ENCODE data around the gene GDPD3.
A peak's percentile ranks its signal among the peaks of the same experiment; 100 is the strongest.
"Not testable (repeated sequence)": the region's sequence is repeated elsewhere in the genome, so short reads cannot be mapped to it uniquely, and the experiment has no call there.

Gene GDPD3

GRCh38 chr16:30124985-30125379 lies 11.6 kb upstream of the GDPD3 start:
- Histone ChIP-seq H3K36me3 (peaks cover 10% of the 10 kb centered on the region), H3K9ac (no peak overlapping the region), H4K20me1 (no peaks in the 10 kb centered on the region), H3K4me2 (no peak overlapping the region), H3K27ac (no peak overlapping the region), H3K4me3 (no peak overlapping the region), H3K4me1 (peaks cover 41% of the 10 kb centered on the region), H3K27me3 (no peaks in the 10 kb centered on the region), H3K9me3 (0 out of 2 replicates have a peak, but pooled peaks cover under 1% of the 10 kb centered on the region)
- no peak for TF ChIP-seq Cebpa-rat (IDR thresholded peaks at IDR 0.05)

- Histone ChIP-seq H3K4me3 (peak overlapping the region; percentile 79), H4K20me1 (no peaks in the 10 kb centered on the region), H3K4me1 (peaks cover 51% of the 10 kb centered on the region), H3K27me3 (no peaks in the 10 kb centered on the region), H3K9me3 (no peaks in the 10 kb centered on the region), H3K9ac (peak overlapping the region; percentile 82), H3K27ac (peak overlapping the region; percentile 78), H3K4me2 (peak overlapping the region; percentile 98), H3K36me3 (peaks cover 33% of the 10 kb centered on the region)
- no peak for TF ChIP-seq Cebpa-rat (IDR thresholded peaks at IDR 0.05)
Measured at GRCh38 chr16:30122604-30123160, 9.3 kb upstream of the GDPD3 start.

DNA sequence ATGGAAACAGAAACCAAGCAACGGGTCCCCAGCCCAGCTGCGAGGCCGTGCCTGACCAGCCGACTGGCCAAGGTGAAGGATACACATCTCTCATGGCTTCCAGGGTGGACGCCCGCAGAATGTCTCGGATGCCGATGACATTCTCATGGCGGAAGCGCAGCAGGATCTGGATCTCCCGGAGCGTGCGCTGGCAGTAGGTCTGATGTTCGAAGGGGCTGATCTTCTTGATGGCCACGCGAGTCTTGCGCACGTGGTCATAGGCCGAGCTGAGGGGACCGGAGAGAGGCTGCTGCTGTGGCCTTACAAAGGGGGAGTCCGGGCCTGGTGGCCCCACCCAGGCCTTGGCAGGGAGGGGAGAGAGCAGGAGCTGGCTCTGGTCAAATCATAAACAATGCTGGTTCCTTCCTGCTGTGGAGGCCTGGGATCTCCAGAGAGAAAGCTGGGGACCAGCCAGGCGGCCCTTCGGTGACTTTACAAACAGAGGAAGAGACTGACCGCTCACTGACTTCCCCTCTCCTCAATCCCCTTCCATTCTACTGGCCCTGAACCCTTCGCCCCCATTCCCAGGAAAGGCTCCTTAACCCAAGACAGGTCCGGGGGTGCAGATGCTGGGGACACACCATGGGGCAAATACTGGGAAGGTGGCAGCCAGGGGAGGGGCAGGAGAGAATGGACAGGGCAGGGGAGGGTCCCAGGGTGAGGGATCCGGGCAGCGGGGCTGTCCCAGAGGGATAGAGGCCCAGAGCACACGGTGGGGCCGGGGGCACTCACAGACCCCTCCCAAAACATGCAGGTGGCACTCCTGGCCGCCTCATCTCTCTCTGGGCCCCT lies 8.6 kb upstream of the GDPD3 start:
- peak overlapping the region; percentile 98 for H3K4me2 ChIP-seq
- H3K27me3 ChIP-seq = no peaks in the 10 kb centered on the region
- H4K20me1 ChIP-seq = no peaks in the 10 kb centered on the region
- H3K4me1 ChIP-seq = peaks cover 47% of the 10 kb centered on the region
- H3K9ac ChIP-seq = peak overlapping the region; percentile 82
- peak overlapping the region; percentile 79 for H3K4me3 ChIP-seq
- H3K9me3 ChIP-seq = no peaks in the 10 kb centered on the region
- TF ChIP-seq Cebpa-rat (IDR thresholded peaks at IDR 0.05) = no peak
- H3K27ac ChIP-seq = peak overlapping the region; percentile 78
- peaks cover 41% of the 10 kb centered on the region for H3K36me3 ChIP-seq

DNA sequence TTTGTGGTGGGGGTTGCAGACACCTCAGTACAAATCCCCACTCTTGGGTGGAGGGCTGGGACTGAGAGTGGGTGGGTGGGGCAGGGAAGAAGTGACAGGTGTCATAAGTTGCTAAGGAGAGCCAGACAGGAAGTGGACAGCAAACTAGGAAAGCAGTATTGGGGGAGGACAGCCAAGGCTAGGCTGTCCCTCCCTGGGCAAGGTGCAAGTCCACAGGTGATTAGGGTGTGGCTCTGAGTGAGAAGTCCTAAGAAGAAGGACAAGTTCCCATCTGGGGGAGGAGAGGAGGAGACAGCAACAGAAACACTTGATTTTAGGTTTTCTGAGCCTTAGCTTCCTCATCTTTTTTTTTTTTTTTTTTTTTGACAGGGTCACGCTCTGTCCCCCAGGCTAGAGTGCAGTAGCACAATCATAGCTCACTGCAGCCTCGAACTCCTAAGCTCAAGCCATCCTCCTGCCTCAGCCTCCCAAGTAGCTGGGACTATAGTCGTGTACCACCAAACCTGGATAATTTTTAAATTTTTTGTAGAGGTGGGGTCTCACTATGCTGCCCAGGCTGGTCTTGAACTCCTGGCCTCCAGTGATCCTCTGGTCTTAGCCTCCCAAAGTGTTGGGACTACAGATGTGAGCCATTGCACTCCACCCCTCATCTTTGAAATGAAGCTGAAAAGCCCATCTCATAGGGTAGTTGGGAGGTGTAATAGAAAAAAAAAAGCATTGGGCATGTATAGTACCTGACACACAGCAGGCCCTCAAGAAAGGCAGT lies 7.2 kb upstream of the GDPD3 start:
- Histone ChIP-seq H3K9me3 (no peaks in the 10 kb centered on the region), H3K27me3 (no peaks in the 10 kb centered on the region), H3K4me2 (peak overlapping the region; percentile 22; the same call in 1 of the 2 replicates), H3K9ac (no peak overlapping the region), H3K36me3 (peaks cover 55% of the 10 kb centered on the region), H4K20me1 (no peaks in the 10 kb centered on the region), H3K4me1 (peaks cover 39% of the 10 kb centered on the region), H3K4me3 (no peak overlapping the region), H3K27ac (no peak overlapping the region)
- no peak for TF ChIP-seq Cebpa-rat (IDR thresholded peaks at IDR 0.05)

DNA sequence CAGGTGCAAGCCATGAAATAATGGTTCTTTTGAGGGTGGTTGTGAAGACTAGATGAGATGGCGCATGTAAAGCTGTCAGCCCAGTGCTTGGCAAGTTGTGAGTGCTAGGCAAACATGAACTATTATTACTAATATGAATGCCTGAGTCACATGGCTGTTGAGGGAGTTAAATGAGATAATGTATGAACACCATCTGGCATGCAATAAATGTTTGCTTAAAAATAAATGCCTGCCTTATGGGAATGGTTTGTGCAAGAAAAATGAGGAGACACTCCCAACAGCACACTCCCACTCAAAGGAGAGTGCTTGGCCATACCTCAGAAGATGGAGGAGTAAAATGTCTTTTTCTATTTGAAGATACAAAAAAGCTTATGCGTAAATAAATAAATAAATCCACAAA lies 6.1 kb upstream of the GDPD3 start:
- no peak overlapping the region for H3K4me3 ChIP-seq
- peaks cover 66% of the 10 kb centered on the region for H3K36me3 ChIP-seq
- no peak overlapping the region for H3K4me2 ChIP-seq
- no peaks in the 10 kb centered on the region for H3K9me3 ChIP-seq
- H4K20me1 ChIP-seq = no peaks in the 10 kb centered on the region
- H3K9ac ChIP-seq = no peak overlapping the region
- peaks cover 39% of the 10 kb centered on the region for H3K4me1 ChIP-seq
- no peak overlapping the region for H3K27ac ChIP-seq
- H3K27me3 ChIP-seq = no peaks in the 10 kb centered on the region
- TF ChIP-seq Cebpa-rat (IDR thresholded peaks at IDR 0.05) = no peak

- Histone ChIP-seq H3K27ac (no peak overlapping the region), H3K9ac (no peak overlapping the region), H3K9me3 (no peaks in the 10 kb centered on the region), H3K4me2 (no peak overlapping the region), H3K27me3 (no peaks in the 10 kb centered on the region), H3K36me3 (peaks cover 81% of the 10 kb centered on the region), H4K20me1 (no peaks in the 10 kb centered on the region), H3K4me3 (no peak overlapping the region), H3K4me1 (peaks cover 34% of the 10 kb centered on the region)
- TF ChIP-seq Cebpa-rat (IDR thresholded peaks at IDR 0.05) = no peak
Measured at GRCh38 chr16:30117768-30118167, 4.4 kb upstream of the GDPD3 start.

- H3K9ac ChIP-seq = no peak overlapping the region
- H3K27ac ChIP-seq = no peak overlapping the region
Measured at GRCh38 chr16:30116291-30117207, 3.2 kb upstream of the GDPD3 start.

GRCh38 chr16:30115238-30115637 lies 1.9 kb upstream of the GDPD3 start:
- TF ChIP-seq Cebpa-rat (IDR thresholded peaks at IDR 0.05) = no peak
- Histone ChIP-seq H3K27ac (no peak overlapping the region), H3K9me3 (no peaks in the 10 kb centered on the region), H3K4me2 (no peak overlapping the region), H4K20me1 (no peaks in the 10 kb centered on the region), H3K4me3 (no peak overlapping the region), H3K9ac (no peak overlapping the region), H3K36me3 (peaks cover 95% of the 10 kb centered on the region), H3K4me1 (peaks cover 12% of the 10 kb centered on the region), H3K27me3 (no peaks in the 10 kb centered on the region)

More at GRCh38 chr16:30116291-30117207, 3.2 kb upstream of the GDPD3 start:
- Histone ChIP-seq H3K9me3 (no peaks in the 10 kb centered on the region), H3K27me3 (no peaks in the 10 kb centered on the region), H4K20me1 (no peaks in the 10 kb centered on the region), H3K36me3 (peaks cover 88% of the 10 kb centered on the region), H3K4me1 (peaks cover 24% of the 10 kb centered on the region), H3K4me2 (no peak overlapping the region), H3K4me3 (no peak overlapping the region)
- no peak for TF ChIP-seq Cebpa-rat (IDR thresholded peaks at IDR 0.05)

- not testable (repeated sequence) for H4K20me1 ChIP-seq, H3K27ac ChIP-seq, H3K4me2 ChIP-seq, H3K27me3 ChIP-seq, H3K9ac ChIP-seq, H3K4me3 ChIP-seq, H3K9me3 ChIP-seq
- Histone ChIP-seq H3K4me1 (peaks cover 12% of the 10 kb centered on the region), H3K36me3 (peaks cover 97% of the 10 kb centered on the region)
Measured at GRCh38 chr16:30114833-30115232, 1.5 kb upstream of the GDPD3 start.

All from BLaER1 (cell line).